Stimulated activated CD8-positive, alpha-beta memory T cell treated with anti-CD3 and anti-CD28 coated beads, Interleukin-12 subunit alpha, Interleukin-12 subunit beta, amount 100 ng/mL, for 24 hours (primary cell): ENCODE data around the gene ZNF747.
A peak's percentile ranks its signal among the peaks of the same experiment; 100 is the strongest.
"Not testable (repeated sequence)": the region's sequence is repeated elsewhere in the genome, so short reads cannot be mapped to it uniquely, and the experiment has no call there.

Source experiments
- DNase-seq: peaks from one replicate; pipeline ENCODE4 v3.0.0-alpha.2; 2020; ENCODE audit errors: extremely low read depth

The ZNF747 gene

GRCh38 chr16:30557957-30558788 lies 23.5 kb upstream of the ZNF747 start, which contains the start of gene ZNF764:
Gene ZNF764 (minus strand): TSS chr16:30558374. CDS start chr16:30558182, 192 bp downstream.
- peak; percentile 95 for DNase-seq

DNA sequence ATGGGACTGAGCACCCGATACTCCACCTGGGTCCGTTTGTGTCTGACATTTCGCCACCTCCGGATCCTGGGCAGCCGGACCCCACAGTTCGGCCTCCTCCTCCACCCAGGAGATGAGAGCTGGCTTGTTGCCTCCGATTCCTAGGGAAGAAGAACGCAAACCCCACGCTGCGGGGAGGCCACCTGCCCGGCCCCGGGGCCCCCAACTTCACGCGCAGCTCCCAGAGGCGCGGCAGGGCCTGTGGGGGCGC lies 23.0 kb upstream of the ZNF747 start:
- DNase-seq = no peak

- DNase-seq = no peak
Observed at GRCh38 chr16:30556125-30556473, 21.4 kb upstream of the ZNF747 start.

GRCh38 chr16:30555315-30556124 lies 20.9 kb upstream of the ZNF747 start:
- no peak for DNase-seq

DNA sequence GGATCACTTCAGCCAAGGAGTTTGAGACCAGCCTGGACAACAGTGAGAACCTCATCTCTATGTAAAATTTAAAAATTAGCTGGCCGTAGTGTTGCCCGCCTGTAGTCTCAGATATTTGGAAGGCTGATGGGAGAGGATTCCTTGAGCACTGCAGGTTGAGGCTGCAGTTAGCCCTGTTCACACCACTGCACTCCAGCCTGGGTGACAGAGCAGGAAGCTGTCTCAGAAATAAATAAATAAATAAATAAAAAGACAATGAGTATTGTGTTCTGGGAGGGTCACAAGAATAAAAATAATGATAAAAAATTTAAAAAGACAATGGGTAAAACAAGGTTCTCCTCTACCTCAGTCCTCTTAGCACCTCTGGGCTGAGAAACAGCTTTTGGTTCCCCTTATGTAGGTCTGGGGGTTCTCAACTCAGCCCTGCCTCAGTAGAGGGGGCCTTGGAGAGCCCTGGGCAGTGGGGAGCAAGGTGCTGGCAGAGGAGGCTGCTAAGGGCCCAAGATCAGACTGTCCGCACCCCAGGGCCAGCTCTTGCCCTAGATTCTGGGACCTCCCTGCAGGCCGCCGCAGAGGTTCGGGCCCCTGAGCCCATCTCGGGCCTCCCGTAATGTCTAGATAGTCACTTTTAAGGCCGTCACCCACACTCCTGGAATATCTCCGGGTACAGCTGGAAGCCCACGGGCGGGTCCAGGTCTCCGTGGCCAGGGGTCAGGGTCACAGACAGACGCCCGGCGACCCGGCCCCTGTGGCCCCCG lies 20.1 kb upstream of the ZNF747 start:
- no peak for DNase-seq

- DNase-seq = no peak
Observed at GRCh38 chr16:30553393-30553899, 18.8 kb upstream of the ZNF747 start.

DNA sequence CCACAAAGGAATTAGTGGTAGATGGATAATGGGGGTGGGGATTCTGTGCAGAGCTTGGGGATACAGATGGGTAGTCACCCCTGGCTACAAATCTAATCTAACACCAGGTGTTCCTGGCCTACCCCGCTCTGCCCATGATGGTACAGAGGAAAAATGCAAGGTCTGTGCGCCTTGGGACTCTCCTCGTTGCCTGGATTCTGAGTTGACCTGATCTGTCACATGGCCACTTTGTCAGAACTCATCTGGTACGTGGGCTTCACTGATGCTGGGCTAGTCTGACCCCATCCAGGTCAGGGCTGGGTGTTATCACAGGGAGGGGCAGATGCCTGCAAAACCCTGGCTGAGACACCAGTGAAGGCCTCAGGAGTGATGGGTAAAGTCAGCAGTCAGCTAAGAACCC lies 18.3 kb upstream of the ZNF747 start:
- no peak for DNase-seq

DNA sequence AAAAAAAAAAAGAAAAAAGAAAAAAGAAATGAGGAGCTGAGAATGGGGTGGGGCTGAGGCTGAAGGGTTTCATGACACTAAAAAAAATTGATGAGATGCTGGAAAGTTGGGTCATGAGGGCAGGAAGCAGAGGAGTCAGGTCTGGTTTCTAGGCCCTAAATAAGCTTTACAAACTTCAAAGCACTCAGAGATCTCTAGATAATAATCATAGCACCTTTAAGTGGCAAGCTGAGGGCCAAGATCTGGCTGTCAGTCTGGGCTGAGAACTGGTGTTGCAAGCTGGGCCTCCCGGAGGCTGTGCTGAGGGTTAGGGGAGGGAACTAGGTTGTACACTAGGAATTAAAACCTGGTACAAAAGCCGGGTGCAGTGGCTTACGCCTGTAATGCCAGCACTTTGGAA lies 17.1 kb upstream of the ZNF747 start:
- DNase-seq = no peak

DNA sequence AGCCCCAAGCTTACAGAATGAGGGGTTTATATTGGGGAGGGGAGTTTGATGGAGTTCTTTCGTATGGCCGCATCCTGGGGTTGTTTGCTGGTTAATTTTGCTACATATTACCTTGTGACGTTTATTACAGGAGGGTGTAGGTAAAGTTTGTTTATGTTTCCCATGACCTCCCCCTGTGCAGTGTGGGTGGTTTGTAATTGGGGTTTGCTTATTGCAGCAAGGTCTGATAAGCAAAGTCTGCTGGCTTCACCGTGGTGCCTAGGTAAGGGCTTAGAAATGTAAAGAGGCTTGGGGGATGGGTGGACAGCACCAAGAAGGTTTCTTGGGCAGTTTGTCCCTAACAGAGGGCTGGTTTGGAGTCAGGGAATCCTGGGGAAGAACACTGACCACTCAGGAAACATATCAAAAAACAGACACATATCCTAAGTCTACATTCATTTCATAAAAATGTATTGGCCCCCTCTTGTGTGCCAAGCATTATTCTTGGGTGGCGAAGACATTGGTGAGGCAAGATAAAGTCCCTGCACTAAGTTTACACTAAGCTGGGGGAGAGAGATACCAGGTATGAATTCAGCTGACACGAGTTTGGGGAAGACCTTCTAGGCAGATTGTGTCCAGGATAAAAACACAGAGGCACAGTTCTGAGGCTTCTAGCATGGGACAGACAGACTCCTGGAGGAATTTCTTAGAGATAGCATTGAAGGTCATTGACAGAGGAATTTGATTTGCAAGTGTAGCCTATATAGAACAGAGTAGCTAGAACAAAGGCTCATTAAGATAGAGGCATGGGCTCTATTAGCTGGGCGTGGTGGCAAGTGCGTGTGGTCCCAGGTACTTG lies 14.0 kb upstream of the ZNF747 start:
- DNase-seq = no peak

DNA sequence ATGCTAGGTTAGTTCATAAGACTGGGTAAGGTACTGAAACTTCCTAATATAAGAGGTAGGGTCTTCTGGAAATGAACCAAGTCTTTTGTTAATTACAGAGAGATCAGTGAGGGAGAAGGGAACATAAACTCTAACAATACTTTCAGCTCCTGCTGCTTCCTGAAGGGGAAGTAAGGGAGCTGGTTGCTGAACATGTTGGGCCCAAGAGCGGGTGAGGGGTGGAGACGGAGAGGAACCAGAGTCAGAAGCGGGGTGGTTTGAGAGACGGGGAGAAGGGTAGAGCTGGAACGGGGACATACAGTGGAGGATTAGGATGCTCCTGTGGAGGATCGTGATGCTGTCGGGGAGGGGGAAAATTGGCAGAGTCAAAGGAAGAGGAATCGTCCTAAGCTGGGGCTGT lies 11.5 kb upstream of the ZNF747 start:
- DNase-seq = no peak

- no peak for DNase-seq
Observed at GRCh38 chr16:30543067-30543466, 8.4 kb upstream of the ZNF747 start.

GRCh38 chr16:30541502-30542329 lies 7.1 kb upstream of the ZNF747 start:
- DNase-seq = no peak

- not testable (repeated sequence) for DNase-seq
Observed at GRCh38 chr16:30540916-30541464, 6.3 kb upstream of the ZNF747 start.

DNA sequence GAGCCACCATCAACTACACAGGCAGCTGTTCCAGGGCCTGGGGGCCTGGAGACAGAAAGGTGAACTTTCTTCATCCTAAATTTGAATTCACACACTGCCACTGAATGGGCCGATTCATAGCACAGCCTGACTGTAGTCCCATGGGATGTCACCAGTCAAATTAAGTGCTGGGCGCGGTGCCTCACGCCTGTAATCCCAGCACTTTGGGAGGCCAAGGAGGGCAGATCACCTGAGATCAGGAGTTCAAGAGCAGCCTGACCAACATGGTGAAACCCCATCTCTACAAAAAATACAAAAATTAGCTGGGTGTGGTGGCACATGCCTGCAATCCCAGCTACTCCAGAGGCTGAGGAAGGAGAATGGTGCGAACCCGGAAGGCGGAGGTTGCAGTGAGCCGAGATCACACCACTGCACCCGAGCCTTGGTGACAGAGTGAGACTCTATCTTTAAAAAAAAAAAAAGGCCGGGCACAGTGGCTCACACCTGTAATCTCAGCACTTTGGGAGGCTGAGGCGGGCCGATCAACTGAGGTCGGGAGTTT lies 5.4 kb upstream of the ZNF747 start:
- DNase-seq = not testable (repeated sequence)

DNA sequence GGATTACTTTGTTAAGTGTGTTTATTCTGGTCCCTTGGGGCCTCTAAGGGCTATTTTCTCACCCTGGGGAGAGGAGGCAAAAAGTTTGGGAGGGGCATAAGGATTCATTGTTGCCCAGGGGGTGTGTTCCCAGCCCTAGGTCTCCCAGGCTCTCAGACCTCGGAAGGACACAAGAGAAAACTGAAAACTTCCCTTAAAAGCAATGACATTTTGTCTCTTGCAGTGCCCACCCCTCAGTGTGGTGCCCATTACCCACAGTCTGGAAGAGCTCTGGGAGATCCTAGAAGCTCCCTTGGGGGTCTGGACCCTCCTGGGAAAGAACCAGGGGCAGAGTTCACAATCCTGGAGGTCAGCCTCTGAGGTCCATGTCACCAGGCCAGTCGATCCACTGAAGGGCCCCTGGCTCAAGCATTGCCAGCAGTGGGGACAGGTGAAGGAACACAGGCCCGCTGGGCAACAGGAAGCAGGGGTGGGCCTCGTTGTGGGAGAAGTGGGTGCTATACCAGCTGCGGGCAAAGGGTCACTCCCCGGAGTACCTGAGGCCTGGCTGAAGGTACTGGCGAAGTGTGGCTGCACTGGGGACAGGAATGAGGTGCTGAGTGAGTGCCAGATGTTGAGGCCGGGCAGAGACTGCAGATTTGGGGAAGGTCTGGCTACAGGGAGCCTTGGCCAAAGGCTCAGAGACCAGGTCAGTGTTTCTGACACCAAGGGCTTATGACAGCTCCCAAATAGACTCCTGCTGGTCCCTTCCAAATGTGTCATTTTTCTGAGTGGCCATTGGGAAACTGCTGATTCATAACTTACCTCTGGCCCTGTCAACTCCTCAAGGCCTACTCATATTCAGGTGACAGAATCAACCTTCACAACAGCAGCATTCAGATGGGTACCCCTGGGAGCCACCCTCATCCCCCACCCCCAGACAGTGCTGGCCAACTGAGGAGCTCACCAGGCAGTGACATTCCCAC lies 4.6 kb upstream of the ZNF747 start:
- no peak for DNase-seq

DNA sequence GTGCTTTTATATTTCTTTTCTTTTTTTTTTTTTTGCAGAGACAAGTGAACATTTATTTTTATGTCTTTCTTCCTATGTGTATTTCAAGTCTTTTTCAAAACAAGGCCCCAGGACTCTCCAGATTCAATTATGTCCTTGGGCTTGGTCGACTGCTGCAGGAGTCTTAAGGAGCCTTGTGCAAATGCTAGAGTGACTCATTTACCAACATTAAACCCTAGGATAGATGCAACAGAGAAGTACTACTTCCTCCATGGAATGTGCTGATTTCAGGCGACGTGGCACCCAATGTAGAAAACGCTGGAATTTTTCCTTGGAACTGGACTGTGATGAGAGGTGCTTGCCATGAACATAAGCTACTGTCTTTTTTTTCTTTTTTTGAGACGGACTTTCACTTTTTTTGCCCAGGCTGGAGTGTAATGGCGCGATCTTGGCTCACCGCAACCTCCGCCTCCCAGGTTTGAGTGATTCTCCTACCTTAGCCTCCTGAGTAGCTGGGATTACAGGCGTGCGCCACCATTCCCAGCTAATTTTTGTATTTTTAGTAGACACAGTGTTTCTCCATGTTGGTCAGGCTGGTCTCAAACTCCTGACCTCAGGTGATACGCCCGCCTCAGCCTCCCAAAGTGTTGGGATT lies 1.9 kb upstream of the ZNF747 start:
- not testable (repeated sequence) for DNase-seq

DNA sequence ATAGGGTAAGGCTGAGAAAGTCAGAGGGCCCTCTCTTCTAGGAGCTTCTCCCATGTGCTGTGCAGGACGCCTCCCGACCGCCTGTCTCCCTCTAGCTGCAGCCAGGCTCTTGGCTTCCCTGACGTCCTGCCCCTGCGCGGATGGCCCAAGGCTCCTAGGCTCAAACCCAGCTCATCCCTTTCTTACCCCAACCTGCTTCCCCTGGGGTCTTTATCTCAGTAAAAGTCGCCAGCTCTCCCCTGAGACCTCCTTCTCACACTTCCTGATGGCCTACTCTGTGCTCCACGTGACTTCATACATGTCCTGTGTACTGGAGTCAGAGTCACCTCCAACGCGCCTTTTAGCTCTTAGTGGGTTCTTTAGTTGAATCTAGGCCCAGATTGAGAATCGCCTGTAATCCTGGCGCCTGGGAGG lies 1.1 kb upstream of the ZNF747 start:
- peak; percentile 35 for DNase-seq

DNA sequence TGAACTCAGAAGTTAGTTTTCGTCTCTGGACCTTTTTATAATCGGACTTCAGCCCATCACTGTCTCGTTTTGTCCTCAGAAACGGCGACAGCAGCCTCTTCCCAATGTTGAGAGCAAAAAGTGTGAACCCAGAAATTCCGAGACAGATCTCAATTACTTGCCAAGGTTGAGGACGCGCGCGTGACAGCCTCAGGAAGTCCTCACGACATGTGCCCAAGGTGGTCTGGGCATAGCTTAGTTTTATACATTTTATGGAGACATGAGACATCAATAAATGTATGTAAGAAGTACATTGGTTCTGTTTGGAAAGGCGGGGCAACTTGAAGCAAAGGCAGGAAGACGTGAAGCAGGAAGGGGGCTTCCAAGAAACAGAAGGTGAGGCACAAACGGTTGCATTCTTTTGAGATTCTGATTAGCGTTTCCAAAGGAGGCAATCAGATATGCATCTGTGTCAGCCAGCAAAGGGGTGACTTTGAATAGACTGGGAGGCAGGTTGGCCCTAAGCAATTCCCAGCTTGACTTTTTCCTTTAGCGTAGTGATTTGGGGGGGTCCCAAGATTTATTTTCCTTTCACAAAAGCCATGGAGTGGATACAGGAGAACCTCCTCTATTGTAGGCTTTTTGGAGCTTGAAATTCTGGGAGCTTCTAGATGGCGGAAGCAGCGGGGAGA lies 583 bp upstream of the ZNF747 start:
- DNase-seq = no peak
